HG03521 (cell line): Measurements from ENCODE around the gene ZNF653.

Experiments used
- ATAC-seq: cut with Tn5 transposase; IDR thresholded peaks from one replicate; pipeline ENCODE4 v1.9.1; 2021; ENCODE audit warnings: mild to moderate bottlenecking, moderate library complexity; ENCODE audit not compliant: unreplicated experiment

Gene ZNF653

GRCh38 chr19:11519138-11519537 is 13.5 kb upstream of the ZNF653 start:
- no peak for ATAC-seq

GRCh38 chr19:11513946-11514345 is 8.3 kb upstream of the ZNF653 start:
- ATAC-seq, result no peak

DNA sequence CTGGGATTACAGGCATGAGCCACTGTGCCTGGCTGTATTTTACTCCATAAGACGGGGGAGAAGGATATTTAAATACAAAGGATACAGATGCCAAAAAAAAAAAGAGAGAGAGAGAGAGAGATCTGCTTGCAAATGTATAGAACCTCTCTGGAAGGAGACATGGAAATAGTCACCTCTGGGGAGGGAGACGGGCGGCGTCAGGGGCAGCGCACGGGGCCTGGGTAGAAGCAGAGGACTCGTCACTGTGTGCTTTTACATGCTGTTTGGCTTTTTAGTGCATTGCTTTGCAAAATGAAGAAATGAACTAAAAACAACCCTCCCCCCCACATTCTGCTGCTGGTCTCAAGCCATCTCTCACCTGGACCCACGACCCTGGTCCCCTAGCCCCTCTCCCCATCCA is 4.8 kb upstream of the ZNF653 start:
- no peak for ATAC-seq

DNA sequence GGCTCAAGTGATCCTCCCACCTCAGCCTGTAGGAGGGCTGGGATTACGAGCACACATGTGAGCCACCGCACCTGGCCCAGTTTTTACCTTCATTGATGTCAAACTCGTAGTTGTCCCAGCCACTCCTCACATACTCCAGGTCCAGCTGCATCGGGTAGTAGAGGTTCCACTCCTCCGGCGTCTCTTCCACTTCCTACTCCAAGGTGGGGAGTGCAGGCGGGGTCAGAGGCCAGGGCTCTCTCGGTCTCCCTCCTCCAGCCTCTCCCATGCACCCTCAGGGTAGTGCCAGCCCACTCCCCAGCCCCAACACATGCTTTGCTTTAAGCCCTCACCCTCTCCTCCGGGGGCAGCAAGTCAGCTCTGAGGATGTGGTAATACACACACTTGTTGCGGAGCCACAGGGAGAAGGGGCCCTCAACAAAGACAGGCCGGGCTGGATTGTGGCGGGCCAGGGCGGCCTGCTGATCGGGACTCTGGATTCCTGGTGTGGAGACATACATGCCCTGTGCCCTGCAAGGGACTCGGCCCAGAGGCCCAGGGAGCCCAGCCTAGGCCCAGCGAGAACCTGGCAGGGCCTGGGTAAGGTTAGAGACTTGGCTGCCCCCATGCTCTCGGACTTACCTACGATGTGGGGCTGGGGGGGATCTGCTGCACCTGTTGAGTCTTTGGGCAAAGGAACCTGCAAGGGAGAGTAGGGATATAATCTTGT is 1.9 kb upstream of the ZNF653 start:
- ATAC-seq, result no peak

- no peak for ATAC-seq
These were observed 1.3 kb upstream of the ZNF653 start for GRCh38 chr19:11506967-11507366.

DNA sequence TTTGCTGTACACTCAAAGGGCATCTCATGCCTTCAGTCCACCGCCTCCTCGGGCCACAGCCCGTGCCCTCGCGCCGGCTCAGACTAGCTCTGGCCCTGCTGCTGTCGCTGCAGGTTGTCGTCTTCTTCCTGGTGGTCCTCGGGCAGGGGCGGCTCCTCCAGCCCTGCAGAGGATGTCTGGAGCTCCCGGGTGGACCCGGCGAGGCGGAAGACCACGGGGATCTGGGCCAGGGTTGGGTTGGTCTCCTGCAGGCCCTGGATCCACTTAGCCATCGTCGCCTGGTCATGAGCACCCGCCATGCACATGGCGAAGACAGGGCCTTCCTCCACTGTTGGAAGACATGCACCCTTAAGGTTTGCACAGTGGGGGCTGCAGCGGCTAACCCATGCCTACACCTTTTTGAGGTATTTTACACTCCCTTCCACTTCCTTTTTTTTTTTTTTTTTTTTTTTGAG is 489 bp upstream of the ZNF653 start:
- ATAC-seq, result peak; percentile 23

GRCh38 chr19:11505032-11505503 is 571 bp downstream of the ZNF653 start:
- ATAC-seq, result peak; percentile 82

DNA sequence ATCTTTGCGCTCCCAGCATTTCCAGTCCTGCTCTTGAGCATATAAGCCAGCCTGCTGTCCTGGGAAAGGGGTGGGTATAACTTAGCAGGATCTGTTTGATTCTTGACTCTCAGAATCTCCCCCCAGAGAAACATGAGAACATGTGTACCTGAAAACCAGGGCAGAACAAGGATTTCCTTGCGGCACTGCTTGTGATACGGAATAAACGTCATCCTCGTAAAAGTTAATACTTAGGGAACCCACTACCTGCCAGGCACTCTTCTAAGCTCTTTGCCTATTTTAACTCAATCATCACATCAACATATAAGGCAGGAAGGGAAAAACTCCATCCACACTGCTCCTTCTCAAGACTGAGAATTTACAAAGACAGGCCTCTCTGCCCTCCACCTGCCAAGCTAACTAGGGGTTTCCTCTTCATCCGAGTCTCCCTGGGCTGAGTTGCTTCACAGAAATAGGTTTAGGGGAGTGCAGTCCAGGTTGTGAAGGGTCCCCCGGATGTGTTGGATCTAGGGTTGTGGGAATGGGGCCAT is 1.1 kb downstream of the ZNF653 start:
- no peak for ATAC-seq

GRCh38 chr19:11499890-11500420 is 5.7 kb downstream of the ZNF653 start:
- ATAC-seq, result no peak

- ATAC-seq, result no peak
These were observed 6.4 kb downstream of the ZNF653 start for GRCh38 chr19:11499220-11499726.

- no peak for ATAC-seq
These were observed 9.1 kb downstream of the ZNF653 start for GRCh38 chr19:11496391-11497163.

DNA sequence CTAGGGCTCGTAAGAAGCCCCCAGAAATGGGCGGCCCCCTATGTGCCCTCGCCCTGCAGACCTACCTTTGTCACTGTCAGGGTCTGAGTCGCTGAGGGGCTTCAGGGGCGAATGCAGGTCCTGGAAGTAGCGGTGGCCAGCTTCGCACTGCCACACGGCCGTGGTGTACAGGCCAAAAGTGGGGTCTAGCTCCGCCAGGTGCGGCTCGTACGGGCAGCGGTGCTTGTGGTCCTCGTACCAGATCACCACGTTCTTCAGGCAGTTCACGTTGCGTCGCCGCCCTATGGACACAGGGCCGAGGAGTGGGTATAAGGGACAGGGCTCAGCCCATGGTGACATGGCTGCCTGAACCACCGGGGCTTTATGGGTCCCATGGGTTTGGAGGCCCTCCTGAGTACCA is 9.8 kb downstream of the ZNF653 start:
- ATAC-seq, result no peak

GRCh38 chr19:11495481-11495880 is 10.2 kb downstream of the ZNF653 start:
- no peak for ATAC-seq

- no peak for ATAC-seq
These were observed 10.9 kb downstream of the ZNF653 start for GRCh38 chr19:11494634-11495285.

DNA sequence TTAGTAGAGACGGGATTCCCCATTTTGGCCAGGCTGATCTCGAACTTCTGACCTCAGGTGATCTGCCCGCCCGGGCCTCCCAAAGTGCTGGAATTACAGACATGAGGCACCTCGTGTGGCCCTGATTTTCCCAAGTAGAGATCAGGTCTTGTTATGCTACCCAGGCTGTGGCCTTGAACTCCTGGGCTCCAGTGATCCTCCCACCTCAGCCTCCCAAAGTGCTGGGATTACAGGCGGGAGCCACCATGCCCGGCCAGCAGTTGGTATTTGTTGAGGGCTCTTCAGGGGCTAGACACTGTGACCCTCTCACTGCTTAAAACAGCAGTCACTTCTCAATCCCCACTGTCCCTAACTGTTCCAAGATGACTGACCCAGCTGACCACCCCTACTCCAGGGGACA is 16.3 kb downstream of the ZNF653 start:
- no peak for ATAC-seq

DNA sequence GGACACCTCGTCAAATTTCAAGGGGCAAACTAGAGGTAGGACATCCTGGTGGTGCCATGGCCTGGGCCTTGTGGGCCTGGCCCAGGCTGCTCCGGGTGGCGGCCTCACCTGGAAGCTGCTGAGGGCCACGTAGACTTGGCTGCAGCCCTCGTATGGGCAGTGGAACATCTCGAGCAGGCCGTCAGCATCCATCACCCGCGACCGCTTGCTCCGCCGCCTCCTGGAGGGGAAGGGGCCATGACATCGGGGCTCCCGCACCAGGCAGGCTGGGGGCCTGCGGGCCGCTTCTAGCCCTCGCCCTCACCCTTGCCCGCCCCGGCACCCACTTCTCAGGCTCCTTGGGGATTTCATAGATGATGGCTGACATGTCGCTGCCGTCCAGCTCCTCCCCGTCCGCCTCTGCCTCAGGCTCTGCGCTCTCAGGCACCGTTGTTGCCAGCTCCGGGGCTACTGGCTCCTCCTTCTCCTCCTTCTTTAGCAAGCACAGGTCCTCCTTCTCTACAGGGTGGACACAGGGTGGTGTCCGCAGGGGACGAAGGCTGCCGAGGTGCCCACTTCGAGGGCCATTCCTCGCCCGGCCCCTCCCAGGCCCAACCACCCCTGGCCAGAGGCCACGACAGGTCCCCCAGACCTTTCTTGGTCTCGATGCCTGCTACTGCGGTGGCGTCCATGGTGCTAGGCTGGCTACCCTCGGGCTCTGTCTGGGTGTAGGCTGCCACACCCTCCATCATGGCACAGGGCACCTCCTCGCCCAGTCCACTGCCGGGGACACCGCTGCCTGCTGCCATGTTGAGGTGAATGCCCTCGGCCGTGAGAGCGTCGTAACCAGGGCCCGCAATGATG is 18.8 kb downstream of the ZNF653 start:
- no peak for ATAC-seq

- ATAC-seq, result no peak
These were observed 20.3 kb downstream of the ZNF653 start for GRCh38 chr19:11485245-11485837.

DNA sequence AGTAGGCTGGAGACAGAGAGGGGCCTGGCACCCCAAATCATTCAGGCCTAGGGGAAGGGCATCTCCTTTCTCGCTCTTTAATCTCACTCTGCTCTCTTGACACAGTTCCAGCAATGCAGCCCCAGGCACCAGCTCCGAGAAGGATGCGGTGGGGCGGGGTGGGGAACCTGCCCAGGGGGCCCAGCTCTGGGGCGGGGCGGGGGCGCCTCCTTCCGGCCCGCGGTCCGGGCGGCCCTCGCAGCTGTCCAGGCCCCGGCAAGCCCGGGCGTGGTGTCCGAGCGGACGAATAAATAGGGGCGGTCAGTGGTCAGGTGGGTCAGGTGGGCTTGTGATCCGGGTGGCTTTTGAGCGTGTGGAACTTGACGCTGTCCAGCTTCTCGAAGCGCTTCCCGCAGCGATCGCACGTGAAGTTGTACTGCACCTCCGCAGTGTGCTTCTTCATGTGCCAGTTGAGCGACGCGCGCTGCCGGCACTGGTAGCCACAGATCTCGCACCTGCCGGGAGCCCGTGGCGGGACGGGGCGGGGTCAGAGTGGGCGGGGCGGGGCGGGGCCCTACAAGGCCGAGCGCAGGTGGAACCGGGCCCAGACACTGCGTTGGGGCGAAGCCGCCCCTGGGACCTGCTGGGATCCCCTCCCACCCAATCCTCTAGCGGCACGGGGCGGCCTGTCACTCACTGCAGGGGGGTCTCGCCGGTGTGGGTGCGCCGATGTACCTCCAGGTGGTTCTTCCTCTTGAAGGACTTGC is 22.1 kb downstream of the ZNF653 start:
- ATAC-seq, result no peak
